ENCODE results near the gene NDUFS4. TPM values are rescaled to one million over a fixed set of nuclear protein-coding genes. Genes with fewer than 3 reads are reported as not detected.
"Not testable (repeated sequence)": the region's sequence is repeated elsewhere in the genome, so short reads cannot be mapped to it uniquely, and the experiment has no call there.

Gene NDUFS4
- polyA plus RNA-seq, 1 of the 3 experiments (the other 2 are of a cell fraction) = 104 TPM

DNA sequence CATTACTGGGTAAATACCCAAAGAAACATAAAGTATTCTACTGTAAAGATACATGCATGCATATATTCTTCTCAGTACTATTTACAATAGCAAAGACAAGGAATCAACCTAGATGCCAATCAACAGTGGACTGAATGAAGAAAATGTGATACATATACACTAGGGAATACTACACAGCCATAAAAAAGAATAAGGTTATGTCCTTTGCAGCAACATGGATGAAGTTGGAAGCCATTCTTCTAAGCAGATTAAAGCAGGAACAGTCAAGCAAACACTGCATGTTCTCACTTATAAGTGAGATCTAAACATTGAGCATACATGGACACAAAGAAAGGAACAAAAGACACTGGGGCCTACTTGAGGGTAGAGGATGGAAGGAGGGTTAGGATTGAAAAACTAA lies 39.6 kb upstream of the NDUFS4 start (continued):
- TF ChIP-seq, protein P1, sequence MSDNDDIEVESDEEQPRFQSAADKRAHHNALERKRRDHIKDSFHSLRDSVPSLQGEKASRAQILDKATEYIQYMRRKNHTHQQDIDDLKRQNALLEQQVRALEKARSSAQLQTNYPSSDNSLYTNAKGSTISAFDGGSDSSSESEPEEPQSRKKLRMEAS (IDR thresholded peaks at IDR 0.05; ENCODE audit: low read depth) = no peak
- TF ChIP-seq POLR2AphosphoS5 (IDR thresholded peaks at IDR 0.05; ENCODE audit: low read depth, low read length) = no peak
- no peak for TF ChIP-seq CHD2 (IDR thresholded peaks at IDR 0.05; ENCODE audit: low read length, partially characterized antibody)

DNA sequence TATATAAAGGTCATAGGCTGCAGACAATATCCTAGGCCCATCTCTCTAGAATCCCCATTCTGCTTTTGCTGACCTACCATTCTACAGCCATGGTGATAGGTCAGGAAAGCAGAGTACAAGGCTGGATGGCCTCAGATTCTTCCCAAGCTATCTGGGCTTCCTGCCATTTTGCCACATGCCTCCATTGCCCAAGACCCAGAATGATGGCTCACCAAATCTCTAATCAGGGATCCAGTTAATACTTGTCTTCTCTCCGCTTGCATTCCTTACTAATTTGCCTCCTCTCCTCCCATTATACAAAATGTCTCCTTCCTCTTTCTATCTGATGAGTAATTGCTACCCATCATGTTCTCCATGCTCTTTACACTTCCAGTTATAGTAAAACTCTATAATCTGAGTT lies 22.7 kb upstream of the NDUFS4 start:
- Histone ChIP-seq H3K36me3 (replicated peaks in 1 of 2; ENCODE audit: control insufficient read depth in 1 of 2, insufficient read depth in 2 of 2, low read length in 1 of 2) (no peaks in the 10 kb centered on the region), H3K4me1 (ENCODE audit: control insufficient read depth in 1 of 2, insufficient read depth in 2 of 2, low read depth in 1 of 2, low read length in 1 of 2) (no peaks in the 10 kb centered on the region), H3K27me3 (ENCODE audit: insufficient read depth) (no peaks in the 10 kb centered on the region), H3K79me2 (ENCODE audit: insufficient read depth) (no peaks in the 10 kb centered on the region), H3K9me3 (no peaks in the 10 kb centered on the region), H3K27ac (ENCODE audit: low read depth in 2 of 2, low read length in 1 of 2) (no peak overlapping the region), H3F3A (replicated peaks; ENCODE audit: insufficient read depth) (no peaks in the 10 kb centered on the region), H4K20me1 (ENCODE audit: insufficient read depth) (no peaks in the 10 kb centered on the region), H3K4me2 (no peak overlapping the region), H3K4me3 (ENCODE audit: low read depth in 2 of 2, low read length in 1 of 2) (no peak overlapping the region), H2AFZ (ENCODE audit: low read depth) (no peak overlapping the region), H3K9me2 (no peaks in the 10 kb centered on the region), H3K9ac (no peak overlapping the region)
- no peak for DNase-seq
- TF ChIP-seq, protein P2, sequence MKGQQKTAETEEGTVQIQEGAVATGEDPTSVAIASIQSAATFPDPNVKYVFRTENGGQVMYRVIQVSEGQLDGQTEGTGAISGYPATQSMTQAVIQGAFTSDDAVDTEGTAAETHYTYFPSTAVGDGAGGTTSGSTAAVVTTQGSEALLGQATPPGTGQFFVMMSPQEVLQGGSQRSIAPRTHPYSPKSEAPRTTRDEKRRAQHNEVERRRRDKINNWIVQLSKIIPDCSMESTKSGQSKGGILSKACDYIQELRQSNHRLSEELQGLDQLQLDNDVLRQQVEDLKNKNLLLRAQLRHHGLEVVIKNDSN (IDR thresholded peaks at IDR 0.05; ENCODE audit: borderline replicate concordance, low read depth) = no peak
- TF ChIP-seq RCOR1 (IDR thresholded peaks at IDR 0.05; ENCODE audit: low read length) = no peak
- TF ChIP-seq, protein P3, sequence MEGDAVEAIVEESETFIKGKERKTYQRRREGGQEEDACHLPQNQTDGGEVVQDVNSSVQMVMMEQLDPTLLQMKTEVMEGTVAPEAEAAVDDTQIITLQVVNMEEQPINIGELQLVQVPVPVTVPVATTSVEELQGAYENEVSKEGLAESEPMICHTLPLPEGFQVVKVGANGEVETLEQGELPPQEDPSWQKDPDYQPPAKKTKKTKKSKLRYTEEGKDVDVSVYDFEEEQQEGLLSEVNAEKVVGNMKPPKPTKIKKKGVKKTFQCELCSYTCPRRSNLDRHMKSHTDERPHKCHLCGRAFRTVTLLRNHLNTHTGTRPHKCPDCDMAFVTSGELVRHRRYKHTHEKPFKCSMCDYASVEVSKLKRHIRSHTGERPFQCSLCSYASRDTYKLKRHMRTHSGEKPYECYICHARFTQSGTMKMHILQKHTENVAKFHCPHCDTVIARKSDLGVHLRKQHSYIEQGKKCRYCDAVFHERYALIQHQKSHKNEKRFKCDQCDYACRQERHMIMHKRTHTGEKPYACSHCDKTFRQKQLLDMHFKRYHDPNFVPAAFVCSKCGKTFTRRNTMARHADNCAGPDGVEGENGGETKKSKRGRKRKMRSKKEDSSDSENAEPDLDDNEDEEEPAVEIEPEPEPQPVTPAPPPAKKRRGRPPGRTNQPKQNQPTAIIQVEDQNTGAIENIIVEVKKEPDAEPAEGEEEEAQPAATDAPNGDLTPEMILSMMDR (IDR thresholded peaks at IDR 0.05) = no peak
- TF ChIP-seq MEF2A (IDR thresholded peaks at IDR 0.05; ENCODE audit: borderline replicate concordance, low read depth) = no peak
- no peak for TF ChIP-seq EP300 (IDR thresholded peaks at IDR 0.05; ENCODE audit: borderline replicate concordance in 1 of 2, low read depth in 1 of 2, low read length in 1 of 2)
- TF ChIP-seq TAF1 (IDR thresholded peaks at IDR 0.05; ENCODE audit: borderline replicate concordance, low read depth, low read length) = no peak
- TF ChIP-seq CHD2 (IDR thresholded peaks at IDR 0.05; ENCODE audit: low read length, partially characterized antibody) = no peak
- TF ChIP-seq RFX5 (IDR thresholded peaks at IDR 0.05; ENCODE audit: low read length) = no peak
- no peak for TF ChIP-seq FOXM1 (IDR thresholded peaks at IDR 0.05; ENCODE audit: low read depth)
- TF ChIP-seq GATA2 (CRISPR knock-in tag; IDR thresholded peaks at IDR 0.05) = no peak
- TF ChIP-seq TCF12 (IDR thresholded peaks at IDR 0.05) = no peak
- TF ChIP-seq SMC3 (IDR thresholded peaks at IDR 0.05; ENCODE audit: low read depth, low read length) = no peak
- no peak for TF ChIP-seq NFIC (IDR thresholded peaks at IDR 0.05; ENCODE audit: borderline replicate concordance)
- TF ChIP-seq MXI1 (IDR thresholded peaks at IDR 0.05; ENCODE audit: low read depth, low read length) = no peak
- TF ChIP-seq, protein P1 (IDR thresholded peaks at IDR 0.05; ENCODE audit: low read depth) = no peak
- TF ChIP-seq, protein P4, sequence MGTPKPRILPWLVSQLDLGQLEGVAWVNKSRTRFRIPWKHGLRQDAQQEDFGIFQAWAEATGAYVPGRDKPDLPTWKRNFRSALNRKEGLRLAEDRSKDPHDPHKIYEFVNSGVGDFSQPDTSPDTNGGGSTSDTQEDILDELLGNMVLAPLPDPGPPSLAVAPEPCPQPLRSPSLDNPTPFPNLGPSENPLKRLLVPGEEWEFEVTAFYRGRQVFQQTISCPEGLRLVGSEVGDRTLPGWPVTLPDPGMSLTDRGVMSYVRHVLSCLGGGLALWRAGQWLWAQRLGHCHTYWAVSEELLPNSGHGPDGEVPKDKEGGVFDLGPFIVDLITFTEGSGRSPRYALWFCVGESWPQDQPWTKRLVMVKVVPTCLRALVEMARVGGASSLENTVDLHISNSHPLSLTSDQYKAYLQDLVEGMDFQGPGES (IDR thresholded peaks at IDR 0.05; ENCODE audit: low read depth, low read length) = no peak
- TF ChIP-seq POLR2AphosphoS5 (IDR thresholded peaks at IDR 0.05; ENCODE audit: low read depth, low read length) = no peak
- TF ChIP-seq, protein P5, sequence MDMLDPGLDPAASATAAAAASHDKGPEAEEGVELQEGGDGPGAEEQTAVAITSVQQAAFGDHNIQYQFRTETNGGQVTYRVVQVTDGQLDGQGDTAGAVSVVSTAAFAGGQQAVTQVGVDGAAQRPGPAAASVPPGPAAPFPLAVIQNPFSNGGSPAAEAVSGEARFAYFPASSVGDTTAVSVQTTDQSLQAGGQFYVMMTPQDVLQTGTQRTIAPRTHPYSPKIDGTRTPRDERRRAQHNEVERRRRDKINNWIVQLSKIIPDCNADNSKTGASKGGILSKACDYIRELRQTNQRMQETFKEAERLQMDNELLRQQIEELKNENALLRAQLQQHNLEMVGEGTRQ (IDR thresholded peaks at IDR 0.05; ENCODE audit: borderline replicate concordance, low read depth, low read length) = no peak
- TF ChIP-seq, protein P6, sequence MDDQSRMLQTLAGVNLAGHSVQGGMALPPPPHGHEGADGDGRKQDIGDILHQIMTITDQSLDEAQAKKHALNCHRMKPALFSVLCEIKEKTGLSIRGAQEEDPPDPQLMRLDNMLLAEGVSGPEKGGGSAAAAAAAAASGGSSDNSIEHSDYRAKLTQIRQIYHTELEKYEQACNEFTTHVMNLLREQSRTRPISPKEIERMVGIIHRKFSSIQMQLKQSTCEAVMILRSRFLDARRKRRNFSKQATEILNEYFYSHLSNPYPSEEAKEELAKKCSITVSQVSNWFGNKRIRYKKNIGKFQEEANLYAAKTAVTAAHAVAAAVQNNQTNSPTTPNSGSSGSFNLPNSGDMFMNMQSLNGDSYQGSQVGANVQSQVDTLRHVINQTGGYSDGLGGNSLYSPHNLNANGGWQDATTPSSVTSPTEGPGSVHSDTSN (IDR thresholded peaks at IDR 0.05) = no peak
- no peak for TF ChIP-seq SIN3A (IDR thresholded peaks at IDR 0.05; ENCODE audit: borderline replicate concordance, low read depth, low read length)
- WGBS (ENCODE audit: low lambda C conversion rate) = 69% methylated on average over 1 of the region's 1 CpG
- CTCF ChIA-PET = no interaction called here
- POLR2A ChIA-PET = no interaction called here

DNA sequence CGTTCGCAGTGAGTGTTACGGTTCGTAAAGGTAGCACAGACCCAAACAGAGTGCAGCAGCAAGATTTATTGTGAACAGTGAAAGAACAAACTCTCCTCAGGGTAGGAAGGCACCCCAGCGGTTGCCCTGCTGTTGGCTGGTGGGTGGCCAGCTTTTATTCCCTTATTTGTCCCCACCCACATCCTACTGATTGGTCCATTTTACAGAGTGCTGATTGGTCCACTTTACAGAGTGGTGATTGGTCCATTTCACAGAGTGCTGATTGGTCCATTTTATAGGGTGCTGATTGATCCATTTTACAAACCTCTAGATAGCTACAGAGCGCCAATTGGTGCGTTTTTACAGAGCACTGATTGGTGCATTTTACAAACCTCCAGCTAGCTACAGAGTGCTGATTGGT lies 19.7 kb upstream of the NDUFS4 start:
- H3K4me2 ChIP-seq; H3K79me2 ChIP-seq (ENCODE audit: insufficient read depth); H3K27ac ChIP-seq (ENCODE audit: low read depth in 2 of 2, low read length in 1 of 2); DNase-seq; H3K9ac ChIP-seq; H3K4me1 ChIP-seq (ENCODE audit: control insufficient read depth in 1 of 2, insufficient read depth in 2 of 2, low read depth in 1 of 2, low read length in 1 of 2); H3K27me3 ChIP-seq (ENCODE audit: insufficient read depth); H3K9me2 ChIP-seq; H3F3A ChIP-seq (replicated peaks; ENCODE audit: insufficient read depth); POLR2A ChIA-PET; H3K4me3 ChIP-seq (ENCODE audit: low read depth in 2 of 2, low read length in 1 of 2); H2AFZ ChIP-seq (ENCODE audit: low read depth); H3K36me3 ChIP-seq (replicated peaks in 1 of 2; ENCODE audit: control insufficient read depth in 1 of 2, insufficient read depth in 2 of 2, low read length in 1 of 2); H4K20me1 ChIP-seq (ENCODE audit: insufficient read depth); H3K9me3 ChIP-seq: not testable (repeated sequence)
- 74% methylated on average over 7 of the region's 7 CpGs for WGBS (ENCODE audit: low lambda C conversion rate)
- CTCF ChIA-PET = interaction anchor here (0.6 kb wide), 1 partner anchor 100 kb away, joined by 3 read pairs; no protein-coding TSS in a partner anchor
